Umbilical cord (tissue), 1 donor: Measurements from ENCODE around the gene GRIN3B. TPM values are rescaled to one million over a fixed set of nuclear protein-coding genes. Genes with fewer than 3 reads are reported as not detected.

Source experiments
- total RNA-seq: library from RNA; depleted of rRNA; stranded (reverse); fragments of >200 nt; gene quantifications from one replicate; pipeline ENCODE4 v1.2.3, GENCODE V29; 2014; ENCODE audit warnings: low replicate concordance; ENCODE audit not compliant: insufficient read depth

The GRIN3B gene
- total RNA-seq, 1 donor from 2014 or later = not detected

Other genes with a start within 250 kb of the GRIN3B start
- 5.8 TPM for gene MISP, start 249.3 kb upstream of the GRIN3B start, total RNA-seq
- 82.8 TPM for gene PTBP1, start 203.0 kb upstream of the GRIN3B start, total RNA-seq
- not detected for gene PLPPR3, start 178.5 kb upstream of the GRIN3B start, total RNA-seq
- not detected for gene AZU1, start 172.6 kb upstream of the GRIN3B start, total RNA-seq
- gene PRTN3, start 159.4 kb upstream of the GRIN3B start, total RNA-seq = not detected
- not detected for gene ELANE, start 148.1 kb upstream of the GRIN3B start, total RNA-seq
- 35.2 TPM for gene CFD, start 140.8 kb upstream of the GRIN3B start, total RNA-seq
- 36.1 TPM for gene MED16, start 107.2 kb upstream of the GRIN3B start, total RNA-seq
- gene RNU6-9, start 106.9 kb upstream of the GRIN3B start, total RNA-seq = not detected
- 44.3 TPM for gene R3HDM4, start 87.2 kb upstream of the GRIN3B start, total RNA-seq
- not detected for gene KISS1R, start 83.1 kb upstream of the GRIN3B start, total RNA-seq
- 37.1 TPM for gene ARID3A, start 74.4 kb upstream of the GRIN3B start, total RNA-seq
- gene WDR18, start 16.1 kb upstream of the GRIN3B start, total RNA-seq = 67.9 TPM
- 54.4 TPM for gene TMEM259, start 20.7 kb downstream of the GRIN3B start, total RNA-seq
- not detected for gene RNU6-2, start 21.1 kb downstream of the GRIN3B start, total RNA-seq
- 120 TPM for gene CNN2, start 26.2 kb downstream of the GRIN3B start, total RNA-seq
- 2.2 TPM for gene ABCA7, start 39.7 kb downstream of the GRIN3B start, total RNA-seq
- 15.6 TPM for gene ARHGAP45, start 66.7 kb downstream of the GRIN3B start, total RNA-seq
- gene POLR2E, start 95.0 kb downstream of the GRIN3B start, total RNA-seq = 42.6 TPM
- 169 TPM for gene GPX4, start 103.6 kb downstream of the GRIN3B start, total RNA-seq
- gene SBNO2, start 173.8 kb downstream of the GRIN3B start, total RNA-seq = 21.7 TPM
- 60.4 TPM for gene STK11, start 205.4 kb downstream of the GRIN3B start, total RNA-seq
- not detected for gene CBARP, start 237.6 kb downstream of the GRIN3B start, total RNA-seq
- gene ATP5F1D, start 241.3 kb downstream of the GRIN3B start, total RNA-seq = 24.8 TPM
- 16.6 TPM for gene MIDN, start 248.2 kb downstream of the GRIN3B start, total RNA-seq